Measurements from ENCODE around the gene SARS2.
"Not testable (repeated sequence)": the region's sequence is repeated elsewhere in the genome, so short reads cannot be mapped to it uniquely, and the experiment has no call there.

SARS2 gene

GRCh38 chr19:38892841-38893240, 37.7 kb downstream of the SARS2 start:
- DNase-seq (ENCODE audit: low read depth), result no peak

GRCh38 chr19:38891771-38892170, 38.8 kb downstream of the SARS2 start:
- DNase-seq (ENCODE audit: low read depth), result no peak

- no peak for DNase-seq (ENCODE audit: low read depth)
These were observed 39.9 kb downstream of the SARS2 start for GRCh38 chr19:38890686-38891085.

- DNase-seq (ENCODE audit: low read depth), result no peak
These were observed 40.8 kb downstream of the SARS2 start for GRCh38 chr19:38889803-38890202.

- no peak for DNase-seq (ENCODE audit: low read depth)
These were observed 41.7 kb downstream of the SARS2 start for GRCh38 chr19:38888876-38889275.

- DNase-seq (ENCODE audit: low read depth), result not testable (repeated sequence)
These were observed 45.9 kb downstream of the SARS2 start for GRCh38 chr19:38884691-38885090.

- DNase-seq (ENCODE audit: low read depth), result no peak
These were observed 47.3 kb downstream of the SARS2 start for GRCh38 chr19:38883286-38883685.

GRCh38 chr19:38880882-38881609, 49.5 kb downstream of the SARS2 start:
- no peak for DNase-seq (ENCODE audit: low read depth)

GRCh38 chr19:38880076-38880881, 50.3 kb downstream of the SARS2 start:
- DNase-seq (ENCODE audit: low read depth), result no peak

- no peak for DNase-seq (ENCODE audit: low read depth)
These were observed 51.2 kb downstream of the SARS2 start for GRCh38 chr19:38879400-38879751.

GRCh38 chr19:38878575-38879399, 51.8 kb downstream of the SARS2 start:
- DNase-seq (ENCODE audit: low read depth), result no peak

GRCh38 chr19:38877781-38878574, 52.6 kb downstream of the SARS2 start, which contains the start of gene RINL:
RINL (minus strand) TSS chr19:38878275; CDS start chr19:38876742, 1,533 bp downstream.
- DNase-seq (ENCODE audit: low read depth), result peak; percentile 41

- DNase-seq (ENCODE audit: low read depth), result no peak
These were observed 54.7 kb downstream of the SARS2 start for GRCh38 chr19:38875656-38876395.

- DNase-seq (ENCODE audit: low read depth), result not testable (repeated sequence)
These were observed 57.2 kb downstream of the SARS2 start for GRCh38 chr19:38873400-38873799.

- DNase-seq (ENCODE audit: low read depth), result no peak
These were observed 60.0 kb downstream of the SARS2 start for GRCh38 chr19:38870612-38871011.

GRCh38 chr19:38869836-38870607, 60.5 kb downstream of the SARS2 start:
- DNase-seq (ENCODE audit: low read depth), result peak; percentile 78

GRCh38 chr19:38869160-38869835, 61.3 kb downstream of the SARS2 start:
- DNase-seq (ENCODE audit: low read depth), result no peak

GRCh38 chr19:38868551-38868950, 62.0 kb downstream of the SARS2 start:
- DNase-seq (ENCODE audit: low read depth), result no peak

- no peak for DNase-seq (ENCODE audit: low read depth)
These were observed 63.3 kb downstream of the SARS2 start for GRCh38 chr19:38867171-38867780.
